Measurements from ENCODE around the gene MCTP2.
"Not testable (repeated sequence)": the region's sequence is repeated elsewhere in the genome, so short reads cannot be mapped to it uniquely, and the experiment has no call there.

MCTP2 gene

GRCh38 chr15:94236608-94237007 is 5.2 kb downstream of the MCTP2 start:
- no peak for DNase-seq (ENCODE audit: low spot score)

- no peak for DNase-seq (ENCODE audit: low spot score)
Measured at GRCh38 chr15:94237903-94238302, 6.5 kb downstream of the MCTP2 start.

GRCh38 chr15:94238539-94239118 is 7.3 kb downstream of the MCTP2 start:
- no peak for DNase-seq (ENCODE audit: low spot score)

- DNase-seq (ENCODE audit: low spot score): no peak
Measured at GRCh38 chr15:94239474-94239873, 8.1 kb downstream of the MCTP2 start.

GRCh38 chr15:94240480-94240879 is 9.1 kb downstream of the MCTP2 start:
- DNase-seq (ENCODE audit: low spot score): no peak

- DNase-seq (ENCODE audit: low spot score): no peak
Measured at GRCh38 chr15:94242257-94242656, 10.9 kb downstream of the MCTP2 start.

- DNase-seq (ENCODE audit: low spot score): not testable (repeated sequence)
Measured at GRCh38 chr15:94243003-94243402, 11.6 kb downstream of the MCTP2 start.

- DNase-seq (ENCODE audit: low spot score): no peak
Measured at GRCh38 chr15:94243418-94243817, 12.1 kb downstream of the MCTP2 start.

GRCh38 chr15:94246016-94246415 is 14.7 kb downstream of the MCTP2 start:
- DNase-seq (ENCODE audit: low spot score): no peak

GRCh38 chr15:94247789-94248638 is 16.7 kb downstream of the MCTP2 start:
- no peak for DNase-seq (ENCODE audit: low spot score)

GRCh38 chr15:94250801-94251200 is 19.4 kb downstream of the MCTP2 start:
- DNase-seq (ENCODE audit: low spot score): no peak

- no peak for DNase-seq (ENCODE audit: low spot score)
Measured at GRCh38 chr15:94252223-94252766, 20.9 kb downstream of the MCTP2 start.

- DNase-seq (ENCODE audit: low spot score): no peak
Measured at GRCh38 chr15:94252906-94253491, 21.6 kb downstream of the MCTP2 start.

GRCh38 chr15:94253742-94254141 is 22.4 kb downstream of the MCTP2 start:
- no peak for DNase-seq (ENCODE audit: low spot score)

- no peak for DNase-seq (ENCODE audit: low spot score)
Measured at GRCh38 chr15:94255540-94255939, 24.2 kb downstream of the MCTP2 start.

- DNase-seq (ENCODE audit: low spot score): no peak
Measured at GRCh38 chr15:94256511-94256910, 25.1 kb downstream of the MCTP2 start.

- DNase-seq (ENCODE audit: low spot score): not testable (repeated sequence)
Measured at GRCh38 chr15:94257776-94258175, 26.4 kb downstream of the MCTP2 start.

GRCh38 chr15:94258246-94258645 is 26.9 kb downstream of the MCTP2 start:
- DNase-seq (ENCODE audit: low spot score): no peak

- no peak for DNase-seq (ENCODE audit: low spot score)
Measured at GRCh38 chr15:94259121-94259751, 27.9 kb downstream of the MCTP2 start.

GRCh38 chr15:94259863-94260262 is 28.5 kb downstream of the MCTP2 start:
- DNase-seq (ENCODE audit: low spot score): no peak

- no peak for DNase-seq (ENCODE audit: low spot score)
Measured at GRCh38 chr15:94262201-94262600, 30.8 kb downstream of the MCTP2 start.

All from CD4-positive, alpha-beta T cell treated with Interleukin-15 for 4 hours (primary cell).